ENCODE measurements around the gene SP3. TPM values are rescaled to one million over a fixed set of nuclear protein-coding genes. Genes with fewer than 3 reads are reported as not detected.
A peak's percentile ranks its signal among the peaks of the same experiment; 100 is the strongest.

Gene SP3
- polyA plus RNA-seq, 3 donors = 44.8 to 66.2 (median 54.2) TPM

DNA sequence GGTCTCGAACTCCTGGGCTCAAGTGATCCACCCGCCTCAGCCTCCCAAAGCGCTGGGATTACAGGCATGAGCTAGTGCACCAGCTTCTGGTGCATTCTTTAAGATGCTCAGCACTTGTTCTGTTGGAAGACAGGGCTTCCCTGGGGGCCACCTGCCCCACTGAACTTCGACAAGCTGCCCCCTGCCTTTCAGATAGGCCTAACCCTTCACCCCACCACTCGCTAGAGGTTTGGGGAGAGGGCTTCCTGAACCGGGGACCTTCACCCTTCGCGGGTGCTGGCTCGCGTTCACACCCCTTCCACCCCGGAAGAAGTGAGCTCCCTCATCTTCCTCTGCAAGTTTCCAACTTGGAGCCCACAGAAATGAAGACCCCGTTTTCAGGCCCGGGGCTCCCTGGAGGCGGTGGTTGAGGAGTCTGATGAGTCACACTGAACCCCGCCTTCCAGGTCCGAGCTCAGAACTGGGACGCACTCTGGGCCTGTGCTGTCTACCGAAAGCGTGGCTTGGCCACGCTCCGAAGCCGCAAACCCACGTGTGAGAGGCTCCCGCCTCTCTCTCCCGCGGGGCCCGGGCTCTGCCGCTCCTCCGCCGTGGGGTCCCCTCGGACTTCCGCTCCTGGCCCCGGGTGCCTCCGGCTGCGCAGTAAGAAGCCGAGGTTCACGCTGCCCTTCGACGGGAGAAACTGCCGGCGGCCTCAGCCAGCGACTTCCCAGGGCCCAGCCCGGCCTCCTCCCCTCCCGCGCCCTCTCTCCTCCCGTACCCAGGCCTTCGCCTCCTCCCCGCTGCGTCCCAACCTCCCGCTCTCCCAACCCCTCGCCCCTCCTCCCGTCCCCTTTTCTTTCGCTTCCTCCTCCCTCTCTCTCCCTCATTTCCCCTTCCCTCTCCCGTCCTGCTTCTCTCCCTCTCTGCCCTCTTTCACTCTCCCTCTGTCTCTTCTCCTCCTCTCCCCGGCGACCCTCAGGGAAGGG is 47.5 kb upstream of the SP3 start:
- peaks cover 62% of the 10 kb centered on the region for H3K4me1 Mint-ChIP-seq
- no peaks in the 10 kb centered on the region for H3K36me3 ChIP-seq (replicated peaks in 1 of 2; ENCODE audit: control insufficient read depth in 1 of 2, insufficient read depth in 2 of 2, low read length in 2 of 2)
- peaks cover 8 to 17% of the 10 kb centered on the region in 2 donors for H3K36me3 Mint-ChIP-seq
- H2AFZ ChIP-seq (ENCODE audit: insufficient read depth, low read depth, low read length, poor library complexity, severe bottlenecking) = peak overlapping the region; percentile 76
- no peaks in the 10 kb centered on the region for H3K27me3 ChIP-seq (ENCODE audit: control insufficient read depth in 2 of 2, insufficient read depth in 2 of 2, low read length in 2 of 2)
- peak overlapping the region; percentile 75 for H3K4me2 ChIP-seq (replicated peaks; ENCODE audit: extremely low read depth, low read length, poor library complexity, severe bottlenecking)
- H3K4me3 ChIP-seq (replicated peaks in 1 of 3; ENCODE audit: low read depth in 2 of 3, low read length in 3 of 3) = peak overlapping the region; percentile 21 to 70 (median 41)
- peak overlapping the region; percentile 91 to 97 (median 96) for H3K27ac Mint-ChIP-seq
- H3K27me3 Mint-ChIP-seq (ENCODE audit: low read depth in 3 of 3) = no peaks in the 10 kb centered on the region
- DNase-seq = peak; percentile 77 to 82 (median 81)
- no peaks in the 10 kb centered on the region for H3K9me3 Mint-ChIP-seq
- peak overlapping the region; percentile 75 to 84 for H3K4me3 Mint-ChIP-seq
- H4K20me1 ChIP-seq (ENCODE audit: insufficient read depth, low read length) = no peaks in the 10 kb centered on the region
- H3K9ac ChIP-seq (ENCODE audit: insufficient read depth, low read length, poor library complexity, severe bottlenecking) = peak overlapping the region; percentile 85
- H3K27ac ChIP-seq (ENCODE audit: low read depth in 1 of 2, low read length in 2 of 2) = peak overlapping the region; percentile 93 to 98
- WGBS (ENCODE audit: insufficient coverage) = 8% methylated on average over 46 of the region's 56 CpGs
- intact Hi-C loops (cut with micrococcal nuclease) = no loop called here
- H3K79me2 ChIP-seq (ENCODE audit: insufficient read depth, low read length) = peaks cover 29% of the 10 kb centered on the region
- H3K4me1 ChIP-seq (ENCODE audit: control insufficient read depth in 1 of 2, insufficient read depth in 2 of 2, low read length in 2 of 2) = peaks cover 48 to 63% of the 10 kb centered on the region in 2 donors
- TF ChIP-seq CTCF (IDR thresholded peaks at IDR 0.05) = no peak
- H3K9me3 ChIP-seq (replicated peaks in 1 of 2; ENCODE audit: control insufficient read depth in 1 of 2, insufficient read depth in 1 of 2, low read length in 2 of 2) = no peaks in the 10 kb centered on the region

- no peaks in the 10 kb centered on the region for H3K9me3 ChIP-seq (replicated peaks in 1 of 2; ENCODE audit: control insufficient read depth in 1 of 2, insufficient read depth in 1 of 2, low read length in 2 of 2)
- H4K20me1 ChIP-seq (ENCODE audit: insufficient read depth, low read length) = no peaks in the 10 kb centered on the region
- Mint-ChIP-seq H3K4me1 (peaks cover 70% of the 10 kb centered on the region), H3K27ac (peak overlapping the region; percentile 91 to 97 (median 96)), H3K27me3 (ENCODE audit: low read depth in 3 of 3) (no peaks in the 10 kb centered on the region), H3K9me3 (no peaks in the 10 kb centered on the region), H3K36me3 (peaks cover 8 to 17% of the 10 kb centered on the region in 2 donors), H3K4me3 (peak overlapping the region; percentile 75 to 84)
- 100% methylated on average over 2 of the region's 2 CpGs for WGBS (ENCODE audit: insufficient coverage)
- peaks cover 29% of the 10 kb centered on the region for H3K79me2 ChIP-seq (ENCODE audit: insufficient read depth, low read length)
- H3K9ac ChIP-seq (ENCODE audit: insufficient read depth, low read length, poor library complexity, severe bottlenecking) = peak overlapping the region; percentile 85
- peak overlapping the region; percentile 76 for H2AFZ ChIP-seq (ENCODE audit: insufficient read depth, low read depth, low read length, poor library complexity, severe bottlenecking)
- H3K4me3 ChIP-seq (replicated peaks in 1 of 3; ENCODE audit: low read depth in 2 of 3, low read length in 3 of 3) = peak overlapping the region; percentile 21 to 70 (median 41)
- no peaks in the 10 kb centered on the region for H3K27me3 ChIP-seq (ENCODE audit: control insufficient read depth in 2 of 2, insufficient read depth in 2 of 2, low read length in 2 of 2)
- peak overlapping the region; percentile 93 to 98 for H3K27ac ChIP-seq (ENCODE audit: low read depth in 1 of 2, low read length in 2 of 2)
- no peak for DNase-seq
- H3K4me2 ChIP-seq (replicated peaks; ENCODE audit: extremely low read depth, low read length, poor library complexity, severe bottlenecking) = peak overlapping the region; percentile 75
- intact Hi-C loops (cut with micrococcal nuclease) = no loop called here
- H3K4me1 ChIP-seq (ENCODE audit: control insufficient read depth in 1 of 2, insufficient read depth in 2 of 2, low read length in 2 of 2) = peaks cover 55 to 72% of the 10 kb centered on the region in 2 donors
- no peaks in the 10 kb centered on the region for H3K36me3 ChIP-seq (replicated peaks in 1 of 2; ENCODE audit: control insufficient read depth in 1 of 2, insufficient read depth in 2 of 2, low read length in 2 of 2)
- TF ChIP-seq CTCF (IDR thresholded peaks at IDR 0.05) = no peak
These were observed 46.6 kb upstream of the SP3 start for GRCh38 chr2:174011796-174012195.

Data from CD14-positive monocyte (primary cell).